ENCODE results near the gene PSME3.
A peak's percentile ranks its signal among the peaks of the same experiment; 100 is the strongest.
"Not testable (repeated sequence)": the region's sequence is repeated elsewhere in the genome, so short reads cannot be mapped to it uniquely, and the experiment has no call there.

PSME3 gene

DNA sequence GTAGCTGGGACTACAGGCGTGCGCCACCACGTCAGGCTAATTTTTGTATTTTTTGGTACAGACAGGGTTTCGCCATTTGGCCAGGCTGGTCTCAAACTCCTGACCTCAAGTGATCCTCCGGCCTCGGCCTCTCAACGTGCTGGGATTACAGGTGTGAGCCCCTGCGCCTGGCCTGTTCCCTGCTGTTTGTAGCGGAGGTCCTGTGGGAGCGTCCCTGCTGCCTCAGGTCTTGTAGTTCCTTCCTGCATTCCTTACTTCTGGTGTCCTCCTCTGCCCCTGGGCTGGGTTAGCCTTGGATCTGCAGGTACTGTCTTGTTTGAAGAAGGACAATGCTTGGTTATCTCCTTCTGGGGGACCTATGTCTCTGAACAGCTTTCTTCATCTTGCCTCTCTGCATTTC lies 43.8 kb downstream of the PSME3 start:
- Histone ChIP-seq H3K4me1 (no peaks in the 10 kb centered on the region), H3K9ac (no peak overlapping the region), H4K20me1 (no peaks in the 10 kb centered on the region), H3K27ac (no peak overlapping the region), H3K36me3 (no peaks in the 10 kb centered on the region), H3K27me3 (no peaks in the 10 kb centered on the region), H3K9me3 (no peaks in the 10 kb centered on the region), H3K4me3 (no peak overlapping the region), H3K4me2 (no peak overlapping the region)
- TF ChIP-seq Cebpa-rat (IDR thresholded peaks at IDR 0.05) = no peak

DNA sequence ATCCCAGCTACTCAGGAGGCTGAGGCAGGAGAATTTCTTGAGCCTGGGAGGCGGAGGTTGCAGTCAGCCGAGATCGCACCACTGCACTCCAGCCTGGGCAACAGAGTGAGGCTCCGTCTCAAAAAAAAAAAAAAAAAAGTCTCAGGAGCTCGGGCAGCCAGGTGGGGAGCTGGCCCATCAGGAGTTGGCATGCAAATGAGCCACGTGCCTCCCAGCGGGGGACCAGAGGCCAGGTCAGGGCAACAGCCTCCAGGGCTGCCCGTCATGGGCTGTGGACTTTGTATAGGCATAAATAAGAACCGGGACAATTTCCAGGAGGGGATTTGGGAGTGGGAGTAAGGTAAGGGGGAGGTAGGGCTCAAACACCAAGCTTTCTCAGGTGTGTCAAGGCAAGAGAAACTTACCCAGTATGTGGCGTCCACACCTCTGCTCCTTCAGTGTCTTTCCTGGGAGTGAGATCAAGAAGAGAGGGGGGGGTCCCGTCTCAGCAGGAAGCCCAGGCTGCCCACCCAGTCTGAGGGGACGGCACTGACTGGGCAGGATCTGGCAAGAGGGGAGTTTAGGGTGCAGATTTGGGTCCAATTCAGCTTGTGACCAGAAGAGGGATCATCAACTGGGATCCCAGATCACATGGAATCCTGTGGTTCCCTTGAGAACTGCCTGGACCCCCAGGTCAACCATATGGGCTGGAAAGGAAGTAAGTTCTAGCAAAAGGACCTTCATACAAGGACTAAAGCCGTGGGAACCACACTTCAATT lies 45.1 kb downstream of the PSME3 start:
- no peak overlapping the region for H3K9ac ChIP-seq
- H3K36me3 ChIP-seq = no peaks in the 10 kb centered on the region
- H3K27ac ChIP-seq = no peak overlapping the region
- H3K9me3 ChIP-seq = no peaks in the 10 kb centered on the region
- no peaks in the 10 kb centered on the region for H3K27me3 ChIP-seq
- TF ChIP-seq Cebpa-rat (IDR thresholded peaks at IDR 0.05) = no peak
- no peaks in the 10 kb centered on the region for H4K20me1 ChIP-seq
- no peak overlapping the region for H3K4me3 ChIP-seq
- H3K4me2 ChIP-seq = no peak overlapping the region
- no peaks in the 10 kb centered on the region for H3K4me1 ChIP-seq

DNA sequence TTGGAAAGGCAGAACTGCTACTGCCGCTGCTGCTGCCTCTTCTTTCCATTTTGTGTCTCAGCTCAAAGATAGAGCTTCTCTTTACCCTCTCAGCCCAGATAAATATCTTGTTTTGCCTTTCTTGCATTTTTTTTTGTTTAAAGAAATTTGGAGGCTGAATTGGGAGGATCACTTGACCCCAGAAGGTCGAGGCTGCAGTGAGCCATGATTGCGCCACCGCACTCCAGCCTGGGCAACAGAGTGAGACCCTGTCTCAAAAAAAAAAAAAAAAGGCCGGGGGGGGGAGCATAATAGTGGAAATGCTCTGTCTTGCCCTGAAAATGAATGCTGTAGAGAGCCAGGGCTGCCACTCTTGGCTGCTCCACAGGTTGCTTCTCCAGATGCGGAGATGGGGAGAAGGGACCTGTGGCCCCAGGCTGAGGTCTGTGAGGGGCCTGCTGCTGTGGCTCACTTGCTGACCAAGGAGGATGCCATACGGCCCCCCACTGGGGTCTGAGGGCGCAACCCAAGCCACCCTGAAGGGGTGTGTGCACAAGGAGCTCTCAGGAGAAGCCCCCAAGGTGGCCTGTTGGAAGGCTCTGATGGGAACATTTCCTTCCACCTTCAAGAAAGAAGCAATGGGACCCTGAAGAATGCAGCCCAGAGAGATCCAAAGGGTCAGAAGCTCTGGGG lies 45.9 kb downstream of the PSME3 start:
- H3K27ac ChIP-seq = no peak overlapping the region
- no peak overlapping the region for H3K4me3 ChIP-seq
- H3K27me3 ChIP-seq = no peaks in the 10 kb centered on the region
- no peak overlapping the region for H3K4me2 ChIP-seq
- no peaks in the 10 kb centered on the region for H4K20me1 ChIP-seq
- no peak overlapping the region for H3K9ac ChIP-seq
- H3K36me3 ChIP-seq = no peaks in the 10 kb centered on the region
- no peaks in the 10 kb centered on the region for H3K4me1 ChIP-seq
- no peak for TF ChIP-seq Cebpa-rat (IDR thresholded peaks at IDR 0.05)
- no peaks in the 10 kb centered on the region for H3K9me3 ChIP-seq

DNA sequence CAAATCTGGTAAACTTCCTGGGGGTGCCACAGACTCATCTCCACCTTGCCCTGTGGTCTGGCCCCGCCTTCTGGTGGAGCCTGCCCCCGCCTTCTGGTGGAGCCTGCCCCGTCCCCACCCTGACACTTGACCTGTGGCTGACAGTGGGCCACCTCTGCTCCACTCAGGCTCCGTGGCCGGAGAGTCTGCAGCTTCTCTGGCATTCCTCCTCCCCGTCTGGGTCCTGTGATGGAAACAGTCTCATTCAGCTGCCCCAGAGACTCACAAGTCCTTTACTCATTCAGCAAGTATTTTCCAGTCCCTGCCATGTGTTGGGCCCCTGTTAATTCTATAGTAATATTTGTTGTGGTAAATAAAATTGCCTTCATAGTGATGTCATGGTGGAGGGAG lies 46.4 kb downstream of the PSME3 start:
- H3K27me3 ChIP-seq = no peaks in the 10 kb centered on the region
- no peaks in the 10 kb centered on the region for H4K20me1 ChIP-seq
- H3K9me3 ChIP-seq = no peaks in the 10 kb centered on the region
- TF ChIP-seq Cebpa-rat (IDR thresholded peaks at IDR 0.05) = no peak
- H3K4me2 ChIP-seq = no peak overlapping the region
- no peak overlapping the region for H3K27ac ChIP-seq
- H3K4me1 ChIP-seq = no peaks in the 10 kb centered on the region
- H3K4me3 ChIP-seq = no peak overlapping the region
- no peaks in the 10 kb centered on the region for H3K36me3 ChIP-seq
- H3K9ac ChIP-seq = no peak overlapping the region

DNA sequence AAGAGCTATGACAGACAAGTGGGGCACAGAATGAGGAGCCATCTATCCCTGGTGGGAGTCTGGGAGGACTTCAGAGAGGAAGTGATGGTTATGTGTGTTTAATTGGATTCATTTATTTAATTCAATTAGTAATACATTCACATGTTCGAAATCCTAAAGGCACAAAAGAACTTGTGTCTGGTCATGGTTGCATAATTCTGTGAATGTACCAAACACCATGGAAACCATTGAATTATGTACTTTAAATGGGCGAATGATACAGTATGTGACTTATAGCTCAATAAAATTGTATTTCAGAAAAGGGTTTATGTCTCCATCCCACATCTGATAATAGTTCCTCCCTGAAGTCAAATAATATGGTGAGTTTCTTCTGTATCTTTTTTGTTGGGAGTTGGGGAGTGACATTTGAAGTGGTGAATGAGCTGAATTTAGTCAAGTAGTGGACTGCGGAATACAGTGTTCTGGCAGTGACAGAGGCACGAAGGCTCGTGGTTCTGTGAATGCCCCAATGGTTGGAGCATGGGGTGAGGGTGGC lies 47.6 kb downstream of the PSME3 start:
- Histone ChIP-seq H3K36me3 (no peaks in the 10 kb centered on the region), H3K4me1 (peaks cover 3% of the 10 kb centered on the region)
- no peak for TF ChIP-seq Cebpa-rat (IDR thresholded peaks at IDR 0.05)

DNA sequence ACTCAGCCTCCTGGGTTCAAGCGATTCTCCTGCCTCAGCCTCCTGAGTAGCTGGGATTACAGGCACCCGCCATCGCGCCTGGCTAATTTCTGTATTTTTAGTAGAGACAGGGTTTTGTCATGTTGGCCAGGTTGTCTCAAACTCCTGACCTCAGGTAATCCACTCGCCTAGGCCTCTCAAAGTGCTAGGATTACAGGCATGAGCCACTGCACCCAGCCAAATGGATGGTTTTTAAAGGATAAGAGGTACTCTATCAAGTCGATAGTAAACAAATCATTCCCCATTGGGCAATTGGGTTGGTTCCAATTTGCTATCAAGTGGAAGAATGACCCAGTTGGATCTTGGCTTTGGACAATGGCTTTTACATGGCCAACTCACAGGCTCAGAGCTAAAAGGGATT lies 48.5 kb downstream of the PSME3 start:
- H3K27me3 ChIP-seq, H3K4me2 ChIP-seq, H3K36me3 ChIP-seq, H3K9me3 ChIP-seq, H3K27ac ChIP-seq, H3K9ac ChIP-seq, H3K4me3 ChIP-seq, H4K20me1 ChIP-seq: not testable (repeated sequence)
- peaks cover 12% of the 10 kb centered on the region for H3K4me1 ChIP-seq

More for the DNA sequence above, 47.6 kb downstream of the PSME3 start:
- Histone ChIP-seq H3K4me3 (no peak overlapping the region), H3K9ac (no peak overlapping the region), H3K27ac (no peak overlapping the region), H3K27me3 (no peaks in the 10 kb centered on the region), H3K9me3 (no peaks in the 10 kb centered on the region), H3K4me2 (no peak overlapping the region), H4K20me1 (no peaks in the 10 kb centered on the region)

DNA sequence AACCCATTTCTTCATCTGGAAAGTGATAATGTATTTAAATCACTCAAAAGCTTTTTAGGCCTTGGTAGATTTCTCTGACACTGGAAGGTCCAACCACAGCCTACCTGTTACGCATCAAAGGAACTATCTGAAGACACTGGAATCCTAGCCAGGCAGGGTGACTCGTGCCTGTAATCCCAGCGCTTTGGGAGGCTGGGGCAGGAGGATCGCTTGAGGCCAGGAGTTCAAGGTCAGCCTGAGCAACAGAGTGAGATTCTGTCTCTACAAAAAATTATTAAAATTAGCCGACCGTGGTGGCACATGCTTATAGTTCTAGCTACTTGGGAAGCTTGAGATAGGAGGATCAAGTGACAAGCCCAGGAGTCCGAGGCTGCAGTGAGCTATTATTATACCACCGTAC lies 49.0 kb downstream of the PSME3 start:
- Histone ChIP-seq H3K4me3 (no peak overlapping the region), H3K4me1 (peaks cover 15% of the 10 kb centered on the region), H3K9ac (no peak overlapping the region)

DNA sequence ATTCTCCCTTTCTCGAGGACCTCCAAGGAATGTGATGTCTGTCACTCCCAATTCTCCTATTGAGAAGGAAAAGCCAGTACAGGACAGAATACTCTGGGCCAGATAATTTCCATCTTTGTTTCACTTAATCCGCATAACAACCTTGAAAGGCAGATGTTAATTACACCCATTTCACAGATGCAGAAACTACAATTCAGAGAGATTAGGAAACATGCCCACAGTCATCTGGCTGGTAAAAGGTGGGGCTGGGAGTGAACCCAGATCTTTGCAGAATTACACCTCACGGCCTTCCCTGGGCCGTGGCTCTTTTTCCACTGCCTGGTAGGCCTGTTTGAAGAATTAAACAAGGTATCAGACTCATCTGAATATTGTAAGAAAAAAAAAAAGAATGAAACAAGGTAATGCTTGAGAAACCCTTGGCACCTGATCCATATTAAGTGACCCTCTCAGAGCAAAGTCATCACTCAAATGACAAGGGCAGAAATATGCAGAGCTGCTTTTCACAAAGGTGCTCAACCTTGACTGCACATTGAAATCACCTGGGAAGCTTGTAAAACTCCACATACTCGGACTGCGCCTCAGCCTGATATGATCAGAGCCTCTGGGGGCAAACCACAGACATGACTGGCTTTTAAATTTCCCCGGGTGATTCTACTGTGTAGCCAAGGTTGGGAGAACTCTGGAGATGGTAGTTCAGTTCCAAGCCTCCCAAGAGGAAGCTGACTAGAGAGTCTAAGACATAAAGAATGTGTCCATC lies 50.8 kb downstream of the PSME3 start:
- no peak for TF ChIP-seq Cebpa-rat (IDR thresholded peaks at IDR 0.05)
- no peaks in the 10 kb centered on the region for H3K9me3 ChIP-seq
- peaks cover 15% of the 10 kb centered on the region for H3K4me1 ChIP-seq
- no peaks in the 10 kb centered on the region for H3K36me3 ChIP-seq
- H3K9ac ChIP-seq = no peak overlapping the region
- no peaks in the 10 kb centered on the region for H4K20me1 ChIP-seq
- H3K4me3 ChIP-seq = no peak overlapping the region
- no peak overlapping the region for H3K4me2 ChIP-seq
- H3K27me3 ChIP-seq = no peaks in the 10 kb centered on the region
- H3K27ac ChIP-seq = no peak overlapping the region

More for the DNA sequence above, 49.0 kb downstream of the PSME3 start:
- Histone ChIP-seq H3K27me3 (no peaks in the 10 kb centered on the region), H3K27ac (no peak overlapping the region), H3K4me2 (no peak overlapping the region), H3K36me3 (no peaks in the 10 kb centered on the region), H4K20me1 (no peaks in the 10 kb centered on the region), H3K9me3 (no peaks in the 10 kb centered on the region)
- TF ChIP-seq Cebpa-rat (IDR thresholded peaks at IDR 0.05) = no peak

DNA sequence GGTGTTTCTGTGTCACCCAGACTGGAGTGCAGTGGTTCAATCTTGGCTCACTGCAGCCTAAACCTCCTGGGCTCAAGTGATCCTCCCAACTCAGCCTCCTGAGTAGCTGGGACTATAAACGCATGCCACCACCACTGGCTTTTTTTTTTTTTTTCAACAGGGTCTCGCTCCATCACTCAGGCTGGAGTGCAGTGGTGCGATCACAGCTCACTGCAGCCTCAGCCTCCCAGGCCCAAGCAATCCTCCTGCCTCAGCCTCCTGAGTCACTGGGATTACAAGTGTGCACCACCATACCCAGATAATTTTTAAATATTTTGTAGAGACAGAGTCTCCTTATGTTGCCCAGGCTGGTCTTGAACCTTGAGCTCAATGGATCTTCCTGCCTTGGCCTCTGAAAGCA lies 52.6 kb downstream of the PSME3 start:
- not testable (repeated sequence) for H3K36me3 ChIP-seq, H3K9ac ChIP-seq

More for the DNA sequence above, 52.6 kb downstream of the PSME3 start:
- H3K27me3 ChIP-seq, H3K27ac ChIP-seq, H3K9me3 ChIP-seq, H3K4me3 ChIP-seq, H4K20me1 ChIP-seq: not testable (repeated sequence)
- H3K4me2 ChIP-seq = peak overlapping the region; percentile 71
- H3K4me1 ChIP-seq = peaks cover 15% of the 10 kb centered on the region

Data from BLaER1 (cell line).